Measurements from ENCODE around the gene PTGES2.

The PTGES2 gene

DNA sequence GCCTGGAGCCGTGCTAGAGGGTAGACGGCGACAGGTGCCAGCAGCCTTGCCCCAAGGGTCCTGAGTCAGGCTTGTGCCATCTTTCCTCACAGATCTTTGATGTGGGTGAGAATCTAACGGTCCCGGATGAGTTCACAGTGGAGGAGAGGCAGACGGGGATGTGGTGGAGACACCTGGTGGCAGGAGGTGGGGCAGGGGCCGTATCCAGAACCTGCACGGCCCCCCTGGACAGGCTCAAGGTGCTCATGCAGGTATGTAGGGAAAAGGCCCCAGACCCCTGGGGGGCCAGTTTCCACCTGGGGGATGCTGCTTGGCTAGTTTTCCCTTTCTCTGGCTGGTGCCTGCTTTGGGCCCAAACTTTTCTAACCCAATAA, 24.0 kb downstream of the PTGES2 start:
- TF ChIP-seq, protein P1, sequence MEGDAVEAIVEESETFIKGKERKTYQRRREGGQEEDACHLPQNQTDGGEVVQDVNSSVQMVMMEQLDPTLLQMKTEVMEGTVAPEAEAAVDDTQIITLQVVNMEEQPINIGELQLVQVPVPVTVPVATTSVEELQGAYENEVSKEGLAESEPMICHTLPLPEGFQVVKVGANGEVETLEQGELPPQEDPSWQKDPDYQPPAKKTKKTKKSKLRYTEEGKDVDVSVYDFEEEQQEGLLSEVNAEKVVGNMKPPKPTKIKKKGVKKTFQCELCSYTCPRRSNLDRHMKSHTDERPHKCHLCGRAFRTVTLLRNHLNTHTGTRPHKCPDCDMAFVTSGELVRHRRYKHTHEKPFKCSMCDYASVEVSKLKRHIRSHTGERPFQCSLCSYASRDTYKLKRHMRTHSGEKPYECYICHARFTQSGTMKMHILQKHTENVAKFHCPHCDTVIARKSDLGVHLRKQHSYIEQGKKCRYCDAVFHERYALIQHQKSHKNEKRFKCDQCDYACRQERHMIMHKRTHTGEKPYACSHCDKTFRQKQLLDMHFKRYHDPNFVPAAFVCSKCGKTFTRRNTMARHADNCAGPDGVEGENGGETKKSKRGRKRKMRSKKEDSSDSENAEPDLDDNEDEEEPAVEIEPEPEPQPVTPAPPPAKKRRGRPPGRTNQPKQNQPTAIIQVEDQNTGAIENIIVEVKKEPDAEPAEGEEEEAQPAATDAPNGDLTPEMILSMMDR (conservative IDR thresholded peaks at IDR 0.05; ENCODE audit: control insufficient read depth, insufficient read depth, low read depth, low read length) = no peak
- DNase-seq (ENCODE audit: low read depth) = no peak
- H3K4me3 ChIP-seq (ENCODE audit: control insufficient read depth, low read depth, low read length) = no peak overlapping the region

DNA sequence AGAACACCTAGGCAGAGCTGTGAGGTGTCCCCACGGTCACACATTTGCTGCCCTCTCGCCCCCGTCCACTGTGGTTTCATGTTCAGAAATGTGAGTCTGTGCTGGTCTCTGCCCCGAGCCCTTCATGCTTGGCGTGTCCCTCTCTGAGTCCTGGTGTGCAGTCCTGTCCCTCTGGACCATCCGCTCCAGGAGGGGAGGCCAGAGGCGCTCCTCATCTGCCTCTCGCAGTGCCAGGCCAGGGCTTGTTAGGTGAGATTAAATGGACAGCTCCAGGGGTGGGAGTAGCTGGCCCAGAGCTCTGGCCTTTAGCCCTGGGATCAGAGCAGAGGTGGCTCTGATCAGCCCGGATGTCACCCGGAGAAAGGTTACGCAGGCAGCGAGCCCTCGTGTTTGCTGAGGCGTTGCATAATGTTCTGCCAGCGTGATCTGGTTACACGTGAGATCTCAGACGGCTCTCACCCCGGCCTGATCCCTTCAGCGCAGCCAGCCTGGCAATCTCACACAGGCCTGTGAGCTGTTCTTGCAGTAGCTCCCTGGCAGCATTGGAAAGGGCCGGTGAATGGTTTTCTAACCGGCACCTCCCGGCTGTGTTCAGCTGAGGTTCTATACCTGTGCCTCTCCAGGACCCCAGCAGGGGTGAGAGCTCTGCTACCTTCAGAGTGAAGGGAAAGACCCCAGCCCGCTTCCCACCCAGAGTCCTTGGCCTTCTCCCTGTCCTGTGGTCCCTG, 24.5 kb downstream of the PTGES2 start:
- no peak for DNase-seq (ENCODE audit: low read depth)
- TF ChIP-seq, protein P1 (conservative IDR thresholded peaks at IDR 0.05; ENCODE audit: control insufficient read depth, insufficient read depth, low read depth, low read length) = no peak
- H3K4me3 ChIP-seq (ENCODE audit: control insufficient read depth, low read depth, low read length) = no peak overlapping the region

DNA sequence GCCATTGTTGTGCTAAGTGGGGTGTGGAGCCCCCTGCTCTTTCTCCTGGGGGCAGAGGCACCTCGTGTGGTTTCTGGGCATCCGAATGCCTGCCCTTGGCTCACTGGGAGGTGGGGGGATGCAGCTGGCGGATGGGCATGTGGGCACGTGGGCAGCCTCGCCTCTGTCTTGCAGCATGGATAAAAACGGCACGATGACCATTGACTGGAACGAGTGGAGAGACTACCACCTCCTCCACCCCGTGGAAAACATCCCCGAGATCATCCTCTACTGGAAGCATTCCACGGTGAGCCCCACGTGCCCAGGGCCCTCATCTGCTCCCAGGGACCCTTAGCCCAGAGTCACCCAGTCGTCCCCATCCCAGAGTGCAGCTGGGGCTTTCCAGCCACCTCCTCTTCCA, 25.3 kb downstream of the PTGES2 start:
- TF ChIP-seq, protein P1 (conservative IDR thresholded peaks at IDR 0.05; ENCODE audit: control insufficient read depth, insufficient read depth, low read depth, low read length) = no peak
- H3K4me3 ChIP-seq (ENCODE audit: control insufficient read depth, low read depth, low read length) = no peak overlapping the region
- DNase-seq (ENCODE audit: low read depth) = no peak

DNA sequence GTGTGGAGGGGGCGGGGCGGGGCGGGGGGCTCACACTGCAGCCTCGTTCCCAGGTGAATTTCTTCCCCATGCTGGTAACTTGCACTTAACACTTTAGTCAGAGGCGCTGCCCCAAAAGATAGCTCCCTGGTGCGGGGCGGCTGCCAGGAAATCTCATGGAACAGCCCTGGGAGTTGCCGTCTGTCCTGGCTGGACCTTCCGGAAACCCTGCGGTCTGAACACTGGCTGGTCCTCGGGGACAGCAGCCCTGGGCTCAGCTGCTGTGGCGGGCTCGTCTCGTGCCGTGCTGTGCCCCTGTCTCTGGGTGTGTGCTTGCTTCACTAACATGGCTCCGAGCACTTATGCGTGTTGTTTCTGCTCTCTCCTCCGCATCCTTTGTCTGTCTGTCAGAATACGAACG, 25.8 kb downstream of the PTGES2 start:
- TF ChIP-seq, protein P1 (conservative IDR thresholded peaks at IDR 0.05; ENCODE audit: control insufficient read depth, insufficient read depth, low read depth, low read length) = no peak
- no peak overlapping the region for H3K4me3 ChIP-seq (ENCODE audit: control insufficient read depth, low read depth, low read length)
- no peak for DNase-seq (ENCODE audit: low read depth)

DNA sequence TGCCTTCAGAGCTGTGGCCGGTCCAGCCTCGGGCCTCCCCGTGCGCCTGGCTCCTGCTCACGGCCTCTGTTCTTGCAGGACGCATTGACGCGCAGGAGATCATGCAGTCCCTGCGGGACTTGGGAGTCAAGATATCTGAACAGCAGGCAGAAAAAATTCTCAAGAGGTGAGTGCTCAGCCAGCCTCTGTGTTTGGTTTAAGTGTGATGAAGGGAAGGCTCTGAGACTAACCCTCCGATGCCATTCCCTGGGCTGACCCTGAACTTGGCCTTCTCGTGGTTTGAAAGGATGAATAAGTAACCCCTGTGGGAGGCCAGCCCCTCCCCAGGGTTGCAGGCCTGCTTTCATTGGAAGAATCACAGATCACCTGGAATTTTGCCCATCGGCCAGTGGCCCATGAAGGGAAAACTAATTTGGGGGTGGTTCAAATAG, 26.3 kb downstream of the PTGES2 start:
- TF ChIP-seq, protein P1 (conservative IDR thresholded peaks at IDR 0.05; ENCODE audit: control insufficient read depth, insufficient read depth, low read depth, low read length) = no peak
- peak; percentile 25 for DNase-seq (ENCODE audit: low read depth)
- no peak overlapping the region for H3K4me3 ChIP-seq (ENCODE audit: control insufficient read depth, low read depth, low read length)

DNA sequence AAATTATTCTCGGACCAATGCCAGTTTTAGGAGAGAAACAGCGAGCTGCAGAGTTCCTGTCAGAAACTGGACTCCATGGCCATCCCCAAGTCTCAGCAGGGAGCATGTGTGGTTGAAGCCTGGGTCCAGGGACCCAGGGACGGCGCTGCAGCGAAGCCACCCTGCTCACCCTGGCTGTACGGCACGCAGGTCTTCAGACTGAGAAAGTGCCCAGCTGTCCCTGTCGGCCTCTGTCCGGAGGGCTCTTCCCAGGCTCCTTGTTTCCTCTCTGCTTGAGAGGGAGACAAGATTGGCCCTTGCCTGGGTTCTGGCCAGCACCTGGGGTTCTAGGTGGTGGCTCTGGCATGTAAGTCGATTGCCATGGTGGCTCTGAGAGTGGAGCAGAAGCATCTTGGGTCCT, 26.9 kb downstream of the PTGES2 start:
- TF ChIP-seq, protein P1 (conservative IDR thresholded peaks at IDR 0.05; ENCODE audit: control insufficient read depth, insufficient read depth, low read depth, low read length) = no peak
- no peak for DNase-seq (ENCODE audit: low read depth)
- no peak overlapping the region for H3K4me3 ChIP-seq (ENCODE audit: control insufficient read depth, low read depth, low read length)
